ENCODE measurements around the gene EEIG2.

DNA sequence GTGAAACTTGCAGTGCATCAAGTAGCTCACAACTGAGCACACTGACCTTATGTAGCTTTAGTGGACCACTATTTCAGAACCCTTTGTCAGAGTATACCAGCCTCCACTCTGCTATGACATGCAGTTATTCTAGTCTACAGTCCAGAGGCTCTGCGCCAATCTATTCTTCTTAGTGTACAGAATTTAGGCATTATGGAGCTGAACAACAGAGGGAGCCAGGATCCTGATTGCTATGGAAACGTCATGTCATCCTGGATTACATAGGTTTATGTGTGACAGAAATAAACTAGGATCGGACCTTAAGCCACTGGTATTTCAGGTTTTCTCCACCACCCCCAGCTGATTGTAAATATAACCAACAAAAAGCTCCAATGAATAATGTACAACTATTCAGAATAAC, 48.1 kb upstream of the EEIG2 start:
- TF ChIP-seq CHD4 (IDR thresholded peaks at IDR 0.05; ENCODE audit: borderline replicate concordance) (no peak), CTCF (IDR thresholded peaks at IDR 0.05) (no peak), POLR2A (IDR thresholded peaks at IDR 0.05; ENCODE audit: low read length) (no peak), CEBPB (IDR thresholded peaks at IDR 0.05) (no peak), EP300 (IDR thresholded peaks at IDR 0.05) (no peak), RAD21 (conservative IDR thresholded peaks at IDR 0.05 in 1 of 2, IDR thresholded peaks at IDR 0.05 in 1 of 2) (no peak), SREBF2 (IDR thresholded peaks at IDR 0.05) (no peak)
